Activated naive CD4-positive, alpha-beta T cell treated with anti-CD3 and anti-CD28 coated beads, Interleukin-2, amount 10 ng/mL, durations not matched to agents 7 days and 5 days (primary cell): ENCODE results near the gene CDKL1.
A peak's percentile ranks its signal among the peaks of the same experiment; 100 is the strongest.

Experiments
- CTCF ChIA-PET: fragments of 350-600 bp; sonication (Branson Sonifier 250); formaldehyde crosslinking; loops from one replicate; lab custom pipeline; 2021; ENCODE audit warnings: antibody characterized with exemption; lab: Charles Lee
- DNase-seq: peaks from one replicate; pipeline ENCODE4 v3.0.0-alpha.2; 2020
- H3K27ac Mint-ChIP-seq: one replicate; pipeline ENCODE4 v1.8.0; 2021; ENCODE audit warnings: mild to moderate bottlenecking, moderate library complexity, mixed read lengths
- H3K27me3 Mint-ChIP-seq: one replicate; pipeline ENCODE4 v1.8.0; 2021; ENCODE audit warnings: mild to moderate bottlenecking, mixed read lengths
- H3K36me3 Mint-ChIP-seq: one replicate; pipeline ENCODE4 v1.8.0; 2021; ENCODE audit warnings: mixed read lengths
- H3K4me1 Mint-ChIP-seq: one replicate; pipeline ENCODE4 v1.8.0; 2021; ENCODE audit warnings: mixed read lengths
- H3K4me3 Mint-ChIP-seq: one replicate; pipeline ENCODE4 v1.8.0; 2021; ENCODE audit warnings: mild to moderate bottlenecking, moderate library complexity, mixed read lengths
- H3K9me3 Mint-ChIP-seq: one replicate; pipeline ENCODE4 v1.8.0; 2021; ENCODE audit warnings: mixed read lengths

The CDKL1 gene

GRCh38 chr14:50343434-50343833, 53.2 kb downstream of the CDKL1 start:
- CTCF ChIA-PET, result interaction anchor here (0.6 to 1.7 kb wide), 3 partner anchors 20 to 53 kb away, joined by 3 to 6 read pairs (median 6); partner anchors contain the start of gene CDKL1
- Mint-ChIP-seq H3K27me3 (peaks cover 5% of the 10 kb centered on the region), H3K4me1 (peaks cover 13% of the 10 kb centered on the region), H3K27ac (no peak overlapping the region), H3K9me3 (no peaks in the 10 kb centered on the region), H3K36me3 (peaks cover 8% of the 10 kb centered on the region), H3K4me3 (no peak overlapping the region)
- DNase-seq, result no peak

- peak; percentile 73 for DNase-seq
- H3K9me3 Mint-ChIP-seq, result no peaks in the 10 kb centered on the region
- H3K36me3 Mint-ChIP-seq, result peaks cover 8% of the 10 kb centered on the region
- H3K27me3 Mint-ChIP-seq, result peaks cover 1% of the 10 kb centered on the region
- no peak overlapping the region for H3K4me3 Mint-ChIP-seq
- H3K27ac Mint-ChIP-seq, result no peak overlapping the region
- peaks cover 13% of the 10 kb centered on the region for H3K4me1 Mint-ChIP-seq
- CTCF ChIA-PET, result interaction anchor here (0.7 to 1.2 kb wide), 7 partner anchors 21 to 434 kb away, joined by 3 to 4 read pairs (median 3); partner anchors contain the start of gene MAP4K5
Observed at GRCh38 chr14:50342221-50343078, 54.2 kb downstream of the CDKL1 start.

GRCh38 chr14:50340963-50341362, 55.7 kb downstream of the CDKL1 start:
- CTCF ChIA-PET, result interaction anchor here (1.3 to 2.0 kb wide), 2 partner anchors 9 to 19 kb away, joined by 3 to 4 read pairs; no protein-coding TSS in a partner anchor
- Mint-ChIP-seq H3K36me3 (peaks cover 8% of the 10 kb centered on the region), H3K27me3 (no peaks in the 10 kb centered on the region), H3K4me1 (peaks cover 20% of the 10 kb centered on the region), H3K27ac (no peak overlapping the region), H3K4me3 (no peak overlapping the region), H3K9me3 (no peaks in the 10 kb centered on the region)
- no peak for DNase-seq

GRCh38 chr14:50340045-50340444, 56.6 kb downstream of the CDKL1 start:
- Mint-ChIP-seq H3K4me1 (peaks cover 28% of the 10 kb centered on the region), H3K36me3 (peaks cover 8% of the 10 kb centered on the region), H3K9me3 (no peaks in the 10 kb centered on the region), H3K27ac (peak overlapping the region; percentile 4), H3K27me3 (no peaks in the 10 kb centered on the region), H3K4me3 (no peak overlapping the region)
- CTCF ChIA-PET, result interaction anchor here (1.3 to 2.0 kb wide), 3 partner anchors 10 to 20 kb away, joined by 3 to 4 read pairs (median 3); no protein-coding TSS in a partner anchor
- no peak for DNase-seq

GRCh38 chr14:50339178-50339804, 57.4 kb downstream of the CDKL1 start:
- Mint-ChIP-seq H3K36me3 (peaks cover 7% of the 10 kb centered on the region), H3K27ac (no peak overlapping the region), H3K4me1 (peaks cover 25% of the 10 kb centered on the region), H3K9me3 (no peaks in the 10 kb centered on the region), H3K4me3 (no peak overlapping the region), H3K27me3 (no peaks in the 10 kb centered on the region)
- no peak for DNase-seq
- CTCF ChIA-PET, result interaction anchor here (1.3 to 2.0 kb wide), 2 partner anchors 11 to 20 kb away, joined by 3 to 4 read pairs; no protein-coding TSS in a partner anchor

- H3K27ac Mint-ChIP-seq, result no peak overlapping the region
- no peaks in the 10 kb centered on the region for H3K9me3 Mint-ChIP-seq
- CTCF ChIA-PET, result interaction anchor here (1.3 kb wide), 1 partner anchor 10 kb away, joined by 3 read pairs; no protein-coding TSS in a partner anchor
Observed at GRCh38 chr14:50338587-50338986, 58.1 kb downstream of the CDKL1 start.

GRCh38 chr14:50335989-50336824, 60.5 kb downstream of the CDKL1 start:
- H3K27ac Mint-ChIP-seq, result peak overlapping the region; percentile 58
- no peaks in the 10 kb centered on the region for H3K9me3 Mint-ChIP-seq
- no peak for DNase-seq
- CTCF ChIA-PET, result interaction anchor here (0.9 to 1.3 kb wide), 2 partner anchors 19 to 27 kb away, joined by 4 read pairs; no protein-coding TSS in a partner anchor
- H3K4me3 Mint-ChIP-seq, result peak overlapping the region; percentile 10
- H3K36me3 Mint-ChIP-seq, result peaks cover 22% of the 10 kb centered on the region
- peaks cover 15% of the 10 kb centered on the region for H3K4me1 Mint-ChIP-seq
- H3K27me3 Mint-ChIP-seq, result no peaks in the 10 kb centered on the region

More at GRCh38 chr14:50338587-50338986, 58.1 kb downstream of the CDKL1 start:
- Mint-ChIP-seq H3K27me3 (no peaks in the 10 kb centered on the region), H3K36me3 (peaks cover 7% of the 10 kb centered on the region), H3K4me3 (no peak overlapping the region), H3K4me1 (peaks cover 22% of the 10 kb centered on the region)
- DNase-seq, result no peak

GRCh38 chr14:50335389-50335788, 61.3 kb downstream of the CDKL1 start:
- no peak for DNase-seq
- Mint-ChIP-seq H3K4me3 (no peak overlapping the region), H3K9me3 (no peaks in the 10 kb centered on the region), H3K27ac (peak overlapping the region; percentile 73), H3K36me3 (peaks cover 19% of the 10 kb centered on the region), H3K27me3 (no peaks in the 10 kb centered on the region), H3K4me1 (peaks cover 15% of the 10 kb centered on the region)
- CTCF ChIA-PET, result interaction anchor here (0.9 to 1.3 kb wide), 3 partner anchors 14 to 28 kb away, joined by 4 read pairs; no protein-coding TSS in a partner anchor

- Mint-ChIP-seq H3K4me3 (no peak overlapping the region), H3K27ac (no peak overlapping the region), H3K36me3 (peaks cover 24% of the 10 kb centered on the region), H3K9me3 (no peaks in the 10 kb centered on the region), H3K4me1 (peaks cover 15% of the 10 kb centered on the region), H3K27me3 (no peaks in the 10 kb centered on the region)
- DNase-seq, result no peak
- CTCF ChIA-PET, result no interaction called here
Observed at GRCh38 chr14:50334211-50334610, 62.5 kb downstream of the CDKL1 start.

GRCh38 chr14:50333014-50333509, 63.6 kb downstream of the CDKL1 start:
- peaks cover 15% of the 10 kb centered on the region for H3K4me1 Mint-ChIP-seq
- no peak for DNase-seq
- H3K27me3 Mint-ChIP-seq, result no peaks in the 10 kb centered on the region
- no peaks in the 10 kb centered on the region for H3K9me3 Mint-ChIP-seq
- H3K4me3 Mint-ChIP-seq, result no peak overlapping the region
- no peak overlapping the region for H3K27ac Mint-ChIP-seq
- CTCF ChIA-PET, result no interaction called here
- H3K36me3 Mint-ChIP-seq, result peaks cover 28% of the 10 kb centered on the region

GRCh38 chr14:50331596-50331995, 65.1 kb downstream of the CDKL1 start:
- H3K4me3 Mint-ChIP-seq, result no peak overlapping the region
- CTCF ChIA-PET, result interaction anchor here (0.9 kb wide), 1 partner anchor 10 kb away, joined by 4 read pairs; no protein-coding TSS in a partner anchor
- no peaks in the 10 kb centered on the region for H3K27me3 Mint-ChIP-seq
- H3K4me1 Mint-ChIP-seq, result peaks cover 14% of the 10 kb centered on the region
- no peak for DNase-seq
- peaks cover 32% of the 10 kb centered on the region for H3K36me3 Mint-ChIP-seq
- no peaks in the 10 kb centered on the region for H3K9me3 Mint-ChIP-seq
- no peak overlapping the region for H3K27ac Mint-ChIP-seq

- Mint-ChIP-seq H3K36me3 (peaks cover 22% of the 10 kb centered on the region), H3K27ac (no peak overlapping the region), H3K27me3 (no peaks in the 10 kb centered on the region), H3K9me3 (no peaks in the 10 kb centered on the region), H3K4me3 (no peak overlapping the region), H3K4me1 (peaks cover 23% of the 10 kb centered on the region)
- DNase-seq, result peak; percentile 79
- CTCF ChIA-PET, result interaction anchor here (0.9 to 3.5 kb wide), 30 partner anchors 9 to 539 kb away, joined by 3 to 21 read pairs (median 4); partner anchors contain the start of genes CDKL1, DMAC2L, L2HGDH and MAP4K5
Observed at GRCh38 chr14:50321009-50321660, 75.5 kb downstream of the CDKL1 start.

GRCh38 chr14:50320283-50320682, 76.4 kb downstream of the CDKL1 start:
- Mint-ChIP-seq H3K9me3 (no peaks in the 10 kb centered on the region), H3K4me1 (peaks cover 25% of the 10 kb centered on the region), H3K36me3 (peaks cover 22% of the 10 kb centered on the region), H3K4me3 (no peak overlapping the region), H3K27me3 (no peaks in the 10 kb centered on the region), H3K27ac (no peak overlapping the region)
- CTCF ChIA-PET, result interaction anchor here (0.9 to 3.5 kb wide), 26 partner anchors 9 to 540 kb away, joined by 3 to 21 read pairs (median 4); partner anchors contain the start of genes CDKL1, DMAC2L, L2HGDH and MAP4K5
- DNase-seq, result no peak
